GM12892 (cell line): ENCODE data around the gene EXOC4.

Experiments used
- POLR2A ChIP-seq: IDR thresholded peaks from 2 replicates; pipeline ENCODE4 v1.6.1; 2011; ENCODE audit warnings: low read depth, low read length, control low read depth
- POLR2AphosphoS5 ChIP-seq: IDR thresholded peaks from 2 replicates; pipeline ENCODE4 v1.6.1; 2011; ENCODE audit warnings: low read depth, low read length, control low read depth

DNA sequence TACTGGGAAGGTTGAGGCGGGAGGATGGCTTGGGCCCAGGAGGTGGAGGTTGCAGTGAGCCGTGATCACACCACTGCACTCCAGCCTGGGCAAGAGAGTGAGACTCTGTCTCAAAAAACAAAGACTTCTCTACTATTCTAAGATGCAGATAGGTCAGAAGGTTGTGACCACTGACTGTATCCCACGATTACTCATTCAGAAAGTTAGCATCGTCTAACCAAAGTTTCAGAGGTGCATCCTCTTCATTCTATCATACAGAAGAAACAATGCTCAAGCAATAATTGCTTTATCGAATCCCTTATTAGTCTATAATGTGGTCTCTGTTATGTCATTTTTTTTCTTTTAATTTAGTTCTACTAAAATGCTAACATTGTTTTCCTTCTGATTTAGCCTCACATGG, 525.6 kb downstream of the EXOC4 start:
- no peak for TF ChIP-seq POLR2A
- TF ChIP-seq POLR2AphosphoS5: no peak
